A204.1 (cell line): Measurements from ENCODE around the gene FXYD5.

Experiments
- FAIRE-seq: peaks from 2 replicates; lab custom pipeline; 2012; peaks lifted over from hg19 to GRCh38; lab: Jason Lieb, UNC

FXYD5 gene

GRCh38 chr19:35216016-35216832 lies 61.7 kb downstream of the FXYD5 start:
- no peak for FAIRE-seq

- no peak for FAIRE-seq
Observed at GRCh38 chr19:35216833-35217648, 62.5 kb downstream of the FXYD5 start.

- FAIRE-seq, result no peak
Observed at GRCh38 chr19:35217649-35217990, 63.1 kb downstream of the FXYD5 start.

- no peak for FAIRE-seq
Observed at GRCh38 chr19:35219008-35219407, 64.5 kb downstream of the FXYD5 start.
